GM19372 (cell line): ENCODE measurements around the gene TCEAL1.
"Not testable (repeated sequence)": the region's sequence is repeated elsewhere in the genome, so short reads cannot be mapped to it uniquely, and the experiment has no call there.

Experiments
- ATAC-seq: cut with Tn5 transposase; IDR thresholded peaks from one replicate; pipeline ENCODE4 v1.9.1; 2021; ENCODE audit warnings: mild to moderate bottlenecking, low read depth, moderate library complexity; ENCODE audit not compliant: unreplicated experiment

TCEAL1 gene

DNA sequence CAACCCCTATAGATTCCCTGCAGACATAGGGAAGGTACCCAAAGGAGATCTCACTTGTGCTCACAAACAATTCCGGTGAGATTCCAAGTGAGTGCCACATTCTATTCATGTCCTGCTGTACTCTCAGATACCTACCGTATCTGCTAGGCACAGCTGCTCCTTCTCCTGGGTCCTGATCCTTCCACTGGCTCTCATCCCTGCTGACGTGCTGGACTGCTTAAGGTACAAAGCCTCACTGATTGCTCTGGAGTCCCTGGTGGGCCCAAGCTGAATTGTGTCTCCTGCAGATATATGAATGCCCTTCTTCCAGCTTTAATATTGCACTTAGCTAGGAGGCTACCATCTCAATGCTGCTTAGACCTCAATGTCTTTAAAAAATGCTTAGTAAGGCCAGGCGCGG lies 2.4 kb downstream of the TCEAL1 start:
- ATAC-seq = no peak

DNA sequence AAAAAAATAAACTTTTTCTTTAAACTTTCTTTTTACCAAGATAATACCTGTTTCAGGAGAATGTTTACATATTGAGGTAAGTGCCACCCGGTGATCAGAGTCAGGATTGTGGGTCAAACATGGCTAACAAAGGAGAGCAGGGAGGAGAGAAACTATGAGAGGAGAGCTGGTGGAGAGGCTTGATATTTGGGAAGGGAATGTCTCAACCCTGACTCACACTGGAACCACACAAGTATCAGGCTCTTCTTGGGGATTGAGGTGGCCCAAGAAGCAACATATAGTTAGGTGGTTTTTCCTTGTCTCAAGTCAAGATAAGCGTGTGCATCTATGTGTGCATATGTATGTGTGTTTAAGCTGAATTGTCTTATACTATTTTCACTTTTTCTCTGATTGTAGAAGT lies 6.7 kb downstream of the TCEAL1 start:
- ATAC-seq = no peak

DNA sequence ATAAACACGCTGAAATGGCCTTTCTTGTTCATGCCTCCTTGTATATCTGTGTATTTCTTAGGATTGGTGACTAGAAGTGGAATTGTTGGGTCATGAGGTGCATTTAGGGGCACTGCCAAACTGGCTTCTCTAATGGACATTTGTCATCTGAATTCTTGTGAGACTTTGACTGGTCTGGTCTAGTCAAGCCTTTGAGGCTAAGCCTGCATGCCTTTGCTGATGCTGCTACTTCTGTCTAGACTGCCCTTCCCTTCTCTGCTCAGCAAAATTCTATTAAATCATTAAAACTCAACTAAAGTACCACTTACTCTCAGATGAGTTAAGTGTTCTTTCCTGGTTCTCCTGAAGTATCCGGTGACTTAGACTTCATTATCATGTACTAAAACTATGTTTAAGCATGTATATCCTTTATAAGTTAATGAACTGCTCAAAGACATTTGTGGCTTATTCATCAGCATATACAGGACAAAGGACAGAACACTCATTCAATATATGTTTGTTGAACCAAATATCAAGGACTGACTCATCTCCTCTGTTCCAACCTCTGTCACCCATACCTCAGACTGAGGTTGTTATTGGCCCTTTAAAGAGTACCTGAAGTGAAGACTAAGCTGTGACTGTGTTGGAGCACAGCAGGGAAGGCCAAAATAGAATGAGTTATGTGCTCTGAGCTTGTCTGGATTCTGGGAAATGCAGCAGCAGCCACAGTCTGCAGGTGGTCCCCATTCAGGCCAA lies 9.0 kb downstream of the TCEAL1 start:
- no peak for ATAC-seq

DNA sequence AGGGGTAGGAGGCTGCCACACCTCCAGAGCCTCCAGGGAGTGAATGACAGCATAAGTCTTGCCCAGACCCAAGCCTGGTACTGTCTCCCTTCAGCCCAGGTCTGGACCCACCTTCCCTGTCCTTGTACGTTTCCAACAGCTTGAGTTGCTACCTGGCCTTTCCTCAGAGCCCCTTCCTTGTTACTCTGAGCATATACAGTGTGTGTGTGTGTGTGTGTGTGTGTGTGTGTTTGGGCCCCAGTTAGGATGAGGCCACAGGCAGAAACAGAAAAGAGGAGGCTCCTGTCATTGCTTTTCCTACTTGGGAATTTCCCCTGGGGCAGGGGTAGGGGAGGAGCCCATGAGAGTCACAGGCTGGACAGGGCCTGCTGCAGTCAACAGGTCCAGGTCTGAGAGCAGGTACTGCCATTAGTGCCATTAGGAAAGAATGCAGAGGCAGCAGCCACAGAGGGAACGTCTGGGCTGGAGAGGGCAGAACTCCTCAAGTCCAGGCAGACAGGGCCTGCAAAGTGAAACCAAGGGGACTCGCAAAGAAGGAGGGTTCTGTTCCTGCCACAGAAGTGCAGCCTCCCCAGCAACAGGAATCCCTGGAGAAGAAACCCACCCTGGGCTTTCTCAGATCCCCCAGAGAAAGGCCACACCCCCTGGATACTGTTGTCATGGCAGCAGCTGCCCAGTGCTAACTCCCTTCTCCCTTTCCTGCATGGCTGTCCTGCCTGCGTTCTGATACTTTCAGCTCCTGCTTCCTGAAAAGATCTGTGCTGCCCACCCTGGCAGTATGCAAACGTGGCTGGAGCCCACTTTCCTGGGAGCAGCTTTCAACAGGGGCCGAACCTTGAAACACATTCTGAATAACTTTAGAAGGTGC lies 9.9 kb downstream of the TCEAL1 start:
- not testable (repeated sequence) for ATAC-seq

DNA sequence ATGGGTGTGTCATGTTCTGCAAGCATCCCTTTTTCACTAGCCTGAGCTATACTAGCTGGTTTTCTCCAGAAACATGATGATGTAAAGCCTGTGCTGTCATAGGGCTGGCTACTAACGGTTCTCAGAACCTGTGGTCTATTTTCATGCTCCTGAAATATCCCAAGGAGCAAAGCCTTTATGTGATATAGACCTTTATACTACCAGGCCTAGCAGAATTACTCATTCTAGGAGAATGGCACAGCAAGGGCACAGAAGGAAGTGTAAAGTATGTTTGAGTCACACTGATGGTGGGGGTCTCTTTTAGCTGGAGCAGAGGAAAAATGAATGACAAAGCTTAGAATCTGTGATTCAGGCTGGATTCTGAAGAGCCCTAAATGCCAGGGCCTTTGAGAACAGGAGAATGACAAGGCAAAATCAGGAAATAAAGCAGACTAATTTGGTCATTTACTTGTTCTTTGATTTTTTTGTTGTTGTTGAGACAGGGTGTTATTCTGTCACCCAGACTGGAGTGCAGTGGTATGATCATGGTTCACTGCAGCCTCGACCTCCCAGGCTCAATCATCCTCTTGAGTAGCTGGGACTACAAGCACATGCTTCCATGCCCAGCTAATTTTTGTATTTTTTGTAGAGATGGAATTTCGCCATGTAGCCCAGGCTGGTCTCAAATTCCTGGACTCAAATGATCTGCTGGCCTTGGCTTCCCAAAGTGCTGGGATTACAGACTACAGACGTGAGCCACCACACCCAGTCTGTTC lies 11.8 kb downstream of the TCEAL1 start:
- no peak for ATAC-seq

DNA sequence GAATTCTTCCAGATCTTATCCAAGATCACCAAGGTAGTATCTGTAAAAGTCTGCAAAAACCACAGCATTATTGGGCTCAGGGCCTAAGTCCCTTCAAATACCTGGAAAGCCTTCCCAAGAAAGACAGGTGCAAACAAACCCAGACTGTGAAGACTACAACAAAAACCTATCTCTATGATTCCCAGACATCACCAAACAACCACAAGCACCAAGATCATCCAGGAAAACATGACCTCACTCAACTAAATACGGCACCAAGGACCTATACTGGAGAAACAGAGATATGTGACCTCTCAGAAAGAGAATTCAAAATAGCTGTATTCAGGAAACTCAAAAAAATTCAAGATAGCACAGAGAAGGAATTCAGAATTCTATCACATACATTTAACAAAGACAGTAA lies 15.3 kb downstream of the TCEAL1 start:
- no peak for ATAC-seq

DNA sequence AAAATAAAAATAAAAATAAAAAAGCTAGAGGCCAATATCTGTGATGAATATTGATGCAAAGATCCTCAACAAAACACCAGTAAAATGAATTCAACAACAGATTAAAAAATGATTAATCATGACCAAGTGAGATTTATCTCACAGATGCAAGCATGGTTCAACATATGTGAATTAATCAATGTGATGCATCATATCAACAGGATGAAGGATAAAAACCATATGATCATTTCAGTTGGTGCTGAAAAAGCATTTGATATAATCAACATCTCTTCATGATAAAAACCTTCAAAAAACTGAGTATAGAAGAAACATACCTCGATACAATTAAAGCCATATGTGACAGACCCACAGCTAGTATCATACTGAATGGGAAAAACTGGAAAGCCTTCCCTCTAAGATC lies 18.9 kb downstream of the TCEAL1 start:
- no peak for ATAC-seq

DNA sequence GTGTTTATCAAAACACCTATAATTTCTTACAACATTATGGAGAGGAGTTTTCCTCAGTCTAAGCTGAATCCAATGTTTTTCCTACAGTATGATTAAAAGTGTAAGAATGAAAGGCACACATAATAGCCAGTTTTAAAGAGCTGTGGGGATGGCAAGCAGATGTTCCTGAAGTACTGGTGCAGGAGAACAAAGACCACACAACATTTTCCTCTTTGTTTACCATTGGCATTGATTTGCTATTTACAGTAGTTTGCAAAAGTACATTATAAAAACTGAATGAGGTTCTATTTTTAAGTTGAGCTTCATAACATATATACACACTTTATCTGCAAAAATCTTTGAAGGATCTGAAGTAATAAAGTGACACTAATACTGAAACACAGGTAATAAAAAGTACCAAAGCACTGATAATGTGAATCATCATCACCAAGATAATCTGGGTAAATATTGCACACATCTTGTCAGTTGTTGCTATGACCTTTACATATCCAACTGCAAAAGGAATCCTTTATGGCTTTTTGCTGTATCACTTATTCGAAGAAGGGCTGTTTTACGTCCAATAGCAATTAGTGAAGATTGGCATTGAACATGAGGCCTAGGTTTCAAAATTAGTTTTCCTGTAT lies 22.5 kb downstream of the TCEAL1 start:
- ATAC-seq = no peak

DNA sequence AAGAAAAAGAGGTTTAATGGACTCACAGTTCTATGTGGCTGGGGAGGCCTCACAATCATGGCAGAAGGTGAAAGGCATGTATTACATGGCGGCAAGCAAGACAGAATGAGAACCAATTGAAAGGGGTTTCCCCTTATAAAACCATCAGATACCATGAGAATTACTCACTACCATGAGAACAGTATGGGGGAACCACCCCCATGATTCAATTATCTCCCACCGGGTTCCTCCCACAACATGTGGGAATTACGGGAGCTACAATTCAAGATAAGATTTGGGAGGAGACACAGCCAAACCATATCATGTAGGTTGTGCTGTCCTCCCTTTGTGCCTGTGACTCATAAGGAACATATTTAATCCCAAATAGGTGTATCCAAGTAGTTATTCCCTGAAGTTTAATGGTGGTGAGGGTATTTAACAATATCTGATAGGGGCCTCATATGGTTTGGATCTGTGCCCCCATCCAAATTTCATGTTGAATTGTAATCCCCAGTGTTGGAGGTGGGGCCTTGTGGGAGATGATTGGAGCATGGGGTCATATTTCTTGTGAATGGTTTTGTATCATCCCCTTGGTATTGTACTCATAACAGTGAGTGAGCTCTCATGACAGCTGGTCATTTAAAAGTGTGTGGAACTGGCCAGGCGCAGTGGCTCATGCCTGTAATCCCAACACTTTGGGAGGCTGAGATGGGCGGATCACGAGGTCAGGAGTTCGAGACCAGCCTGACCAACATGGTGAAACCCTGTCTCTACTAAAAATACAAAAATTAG lies 26.6 kb downstream of the TCEAL1 start:
- ATAC-seq = not testable (repeated sequence)

DNA sequence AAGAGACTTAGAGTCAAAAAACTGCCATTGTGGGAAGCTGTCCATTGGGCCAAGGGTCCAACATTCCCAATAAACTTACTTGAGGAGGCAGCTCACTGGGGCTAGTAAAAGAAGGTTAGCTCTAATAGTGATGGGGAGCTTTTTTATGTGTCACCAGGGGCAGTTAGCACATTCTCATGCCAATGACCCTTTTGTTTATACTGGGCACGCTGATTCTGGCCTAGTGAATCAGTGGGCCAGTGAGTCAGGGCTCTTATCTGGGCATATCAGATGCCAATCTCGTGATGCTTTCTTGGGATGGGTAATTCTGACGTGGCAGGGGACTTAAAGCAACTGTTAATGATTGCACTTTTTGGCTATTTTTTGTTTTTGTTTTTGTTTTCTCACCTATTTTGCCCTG lies 27.8 kb downstream of the TCEAL1 start:
- no peak for ATAC-seq

DNA sequence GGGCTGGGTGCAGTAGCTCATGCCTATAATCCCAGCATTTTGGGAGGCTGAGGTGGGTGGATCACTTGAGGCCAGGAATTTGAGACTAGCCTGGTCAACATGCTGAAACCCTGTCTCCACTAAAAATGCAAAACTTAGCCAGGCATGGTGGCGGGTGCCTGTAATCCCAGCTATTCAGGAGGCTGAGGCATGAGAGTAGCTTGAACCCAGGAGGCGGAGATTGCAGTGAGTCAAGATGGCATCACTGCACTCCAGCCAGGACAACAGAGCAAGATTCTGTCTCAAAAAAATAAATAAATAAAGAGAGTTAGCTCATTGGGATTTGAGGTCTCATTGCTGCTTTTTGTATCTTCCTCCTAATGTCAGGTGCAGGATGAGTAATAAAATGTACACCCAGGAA lies 28.3 kb downstream of the TCEAL1 start:
- not testable (repeated sequence) for ATAC-seq

DNA sequence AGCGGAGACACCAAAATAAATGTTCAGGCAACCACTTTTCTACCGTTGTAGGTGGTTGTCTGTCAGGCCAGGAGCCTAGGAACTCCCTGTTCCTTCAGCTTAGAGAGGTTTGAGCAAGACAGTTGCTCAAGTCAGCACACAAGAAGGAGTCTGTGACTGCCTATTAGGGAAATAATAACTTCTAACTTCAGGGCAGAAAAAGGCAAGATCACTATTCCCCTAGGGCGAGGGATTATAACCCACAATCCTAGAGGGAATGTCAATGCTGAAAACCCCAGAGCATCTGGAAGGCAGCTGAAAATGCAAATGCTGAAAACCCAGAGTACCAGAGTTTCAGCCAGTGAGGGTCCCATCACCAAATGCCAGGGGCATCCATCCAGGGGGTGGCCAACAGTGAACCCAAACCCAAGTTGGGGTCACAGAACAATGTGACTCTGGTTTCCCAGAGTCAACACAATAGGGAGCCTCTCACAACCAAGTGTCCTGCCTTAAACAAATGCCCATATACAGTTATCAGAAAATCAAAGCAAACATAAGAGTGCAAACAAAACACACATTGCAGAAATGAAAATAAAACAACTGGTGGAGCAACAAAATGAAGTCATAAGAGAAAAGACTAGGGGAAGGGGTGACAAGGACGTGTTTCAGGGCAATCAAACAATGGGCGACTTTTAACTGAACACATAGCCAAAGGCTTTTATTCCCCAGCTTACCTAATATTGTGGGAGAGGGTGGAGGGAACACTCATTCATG lies 30.1 kb downstream of the TCEAL1 start:
- ATAC-seq = no peak

DNA sequence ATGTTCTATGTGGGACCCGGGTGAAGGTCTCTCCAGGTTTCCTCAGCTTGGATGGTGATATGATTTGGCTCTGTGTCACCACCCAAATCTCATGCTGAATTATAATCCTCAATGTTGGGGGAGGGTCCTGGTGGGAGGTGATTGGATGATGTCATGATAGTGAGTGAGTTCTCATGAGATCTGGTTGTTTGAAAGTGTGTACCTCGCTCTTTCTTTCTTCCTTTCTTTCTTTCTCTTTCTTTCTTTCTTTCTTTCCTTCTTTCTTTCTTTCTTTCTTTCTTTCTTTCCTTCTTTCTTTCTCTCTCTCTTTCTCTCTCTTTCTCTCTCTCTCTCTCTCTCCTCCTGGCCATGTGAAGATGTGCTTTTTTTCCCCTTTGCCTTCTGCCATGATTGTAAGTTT lies 30.7 kb downstream of the TCEAL1 start:
- ATAC-seq = not testable (repeated sequence)

DNA sequence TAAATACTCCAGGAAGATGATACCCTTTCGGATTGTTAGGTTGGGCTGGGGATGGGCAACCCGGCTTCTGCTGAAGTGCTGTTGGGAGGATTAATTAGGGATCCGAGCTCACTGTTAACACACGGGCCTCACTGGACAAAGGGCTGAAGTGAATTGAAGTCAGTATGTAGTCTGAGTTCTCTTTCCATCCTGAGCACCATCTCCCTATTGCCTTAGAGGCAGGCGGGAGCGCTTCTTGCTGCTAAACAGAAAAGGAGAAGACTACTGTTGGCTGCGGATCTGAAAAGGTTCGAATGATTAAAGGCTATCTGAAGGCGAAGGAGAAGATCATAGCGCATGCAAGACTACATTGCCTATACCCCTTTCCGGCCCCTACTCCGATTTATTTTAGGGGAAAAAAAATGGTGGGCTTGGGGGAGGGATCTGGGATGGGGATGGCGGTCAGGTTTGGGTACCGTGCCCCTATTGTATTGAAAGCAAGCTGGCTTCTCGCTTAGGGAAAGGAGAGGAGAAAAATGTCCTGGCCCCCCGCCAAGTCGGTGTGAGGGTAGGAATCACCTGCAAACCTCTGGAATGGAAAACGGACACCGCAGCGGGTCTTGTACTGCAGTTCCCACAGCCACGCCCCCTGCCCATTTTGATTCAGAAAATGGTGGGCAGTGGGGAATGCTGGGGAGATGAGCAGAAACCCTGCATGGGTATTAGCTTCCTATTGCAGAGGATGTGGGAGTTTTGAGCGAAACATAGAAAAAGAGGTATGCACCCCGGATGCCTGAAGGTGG lies 35.4 kb downstream of the TCEAL1 start:
- ATAC-seq = no peak

DNA sequence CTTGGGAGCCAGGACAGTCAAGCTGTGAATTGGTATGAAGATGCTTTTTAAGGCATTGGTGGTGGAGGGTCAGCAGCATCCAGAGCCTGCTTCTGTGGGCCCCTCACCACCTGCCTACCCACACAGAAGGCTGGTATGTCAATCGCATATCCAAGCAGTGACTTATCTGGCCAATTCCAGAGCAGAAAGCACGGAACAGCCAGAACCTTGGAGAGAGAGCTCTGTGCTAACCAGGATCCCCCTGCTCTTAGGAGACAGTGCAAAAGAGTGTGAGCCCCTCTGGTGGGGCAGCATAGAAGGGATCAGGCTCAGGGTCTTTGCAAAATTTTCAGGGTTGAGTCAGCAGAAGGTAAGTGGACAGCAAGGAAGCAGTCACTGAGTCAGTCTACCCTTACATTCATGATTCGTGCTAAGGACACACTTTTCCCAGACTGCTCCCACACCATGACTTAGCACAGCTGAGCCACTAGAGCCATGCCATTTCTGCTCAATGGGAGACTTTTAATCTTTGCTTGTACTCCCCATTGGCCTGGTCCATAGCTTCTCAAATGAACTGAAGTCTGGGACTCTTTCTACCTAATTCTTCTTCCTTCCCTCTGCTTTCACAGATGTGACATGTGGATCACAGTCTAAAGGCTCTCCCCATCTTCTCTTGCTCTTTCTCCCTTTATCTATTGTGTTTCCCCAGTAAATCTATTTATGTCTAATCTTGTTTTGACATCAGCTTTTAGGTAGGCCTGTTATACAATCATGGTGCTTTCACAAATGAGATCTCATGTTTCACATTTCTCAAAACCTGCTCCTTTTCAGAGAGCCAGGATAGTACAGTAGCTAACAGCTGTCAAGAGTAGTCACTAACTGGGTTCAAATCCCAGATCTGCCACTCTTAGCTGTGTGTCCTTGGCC lies 37.7 kb downstream of the TCEAL1 start:
- ATAC-seq = no peak

DNA sequence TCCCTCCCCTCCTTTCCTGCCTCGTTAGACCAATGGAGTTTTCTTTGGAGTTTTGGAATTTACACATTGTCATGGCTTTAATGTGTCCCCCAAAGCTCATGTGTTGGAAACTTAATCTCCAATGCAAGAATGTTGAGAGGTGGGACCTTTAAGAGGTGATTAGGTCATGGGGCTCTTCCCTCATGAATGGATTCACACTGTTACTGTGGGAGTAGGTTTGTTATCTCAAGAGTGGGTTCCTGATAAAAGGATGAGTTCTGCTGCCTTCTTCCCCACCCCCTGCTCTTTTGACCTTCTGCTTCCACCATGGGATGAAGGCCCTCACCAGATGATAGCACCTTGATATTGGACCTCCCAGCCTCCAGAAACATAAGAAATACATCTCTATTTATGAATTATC lies 41.0 kb downstream of the TCEAL1 start:
- no peak for ATAC-seq
